PC-3 (cell line): ENCODE data around the gene ATAD3B. TPM values are rescaled to one million over a fixed set of nuclear protein-coding genes. Genes with fewer than 3 reads are reported as not detected.
"Not testable (repeated sequence)": the region's sequence is repeated elsewhere in the genome, so short reads cannot be mapped to it uniquely, and the experiment has no call there.

ENCODE experiments used
- ATAC-seq: fragments of 200-7000 bp; cut with Tn5 transposase; 2 replicates; pipeline ENCODE4 v1.9.1; 2020; ENCODE audit warnings: mild to moderate bottlenecking, moderate library complexity
- BruUV-seq: library from RNA; stranded (reverse); fragments of 400-500 nt; replicated peaks from 2 replicates; lab custom pipeline; 2021; lab: Mats Ljungman, UMichigan
- CTCF ChIA-PET: fragments of 300-600 bp; sonication (Branson Sonifier 250); formaldehyde crosslinking; loops from one replicate; lab custom pipeline; 2022; ENCODE audit warnings: antibody characterized with exemption; lab: Charles Lee
- POLR2A ChIA-PET: fragments of 300-600 bp; sonication (Branson Sonifier 250); formaldehyde crosslinking; loops from one replicate; lab custom pipeline; 2022; ENCODE audit warnings: antibody characterized with exemption; ENCODE audit not compliant: unreplicated experiment; lab: Charles Lee
- DNase-seq: peaks from one replicate; pipeline ENCODE4 v3.0.0-alpha.2; 2015
- H2AFZ ChIP-seq: fragments of 300-600 bp; sonication (generic); 2 replicates; pipeline ENCODE4 v1.6.0; 2016; ENCODE audit warnings: antibody characterized with exemption, low read length
- H3F3A ChIP-seq: fragments of 300-600 bp; sonication (generic); one replicate; pipeline ENCODE4 v1.6.0; 2017; ENCODE audit warnings: antibody characterized with exemption, low read length, control low read depth, mild to moderate bottlenecking; ENCODE audit not compliant: unreplicated experiment
- H3K27ac ChIP-seq: fragments of 300-600 bp; sonication (generic); 2 replicates; pipeline ENCODE4 v1.5.1; 2016; ENCODE audit warnings: mild to moderate bottlenecking, low read length
- H3K27me3 ChIP-seq: fragments of 300-600 bp; sonication (generic); 2 replicates; pipeline ENCODE4 v1.6.1; 2016; ENCODE audit warnings: low read length, mixed read lengths
- H3K36me3 ChIP-seq: fragments of 300-600 bp; sonication (generic); 2 replicates; pipeline ENCODE4 v1.6.1; 2016; ENCODE audit warnings: low read depth, mixed run types, low read length, mixed read lengths
- H3K4me1 ChIP-seq: fragments of 300-600 bp; sonication (generic); 2 replicates; pipeline ENCODE4 v1.5.1; 2016; ENCODE audit warnings: low read length; ENCODE audit not compliant: insufficient read depth
- H3K4me2 ChIP-seq: fragments of 300-600 bp; sonication (generic); 2 replicates; pipeline ENCODE4 v1.6.0; 2016; ENCODE audit warnings: low read length
- H3K4me3 ChIP-seq: fragments of 300-600 bp; sonication (generic); 2 replicates; pipeline ENCODE4 v1.5.1; 2016; ENCODE audit warnings: mild to moderate bottlenecking, low read length, mixed read lengths
- H3K79me2 ChIP-seq: fragments of 300-600 bp; sonication (generic); 2 replicates; pipeline ENCODE4 v1.6.1; 2017; ENCODE audit warnings: low read length, mixed read lengths
- H3K9ac ChIP-seq: fragments of 300-600 bp; sonication (generic); 2 replicates; pipeline ENCODE4 v1.6.0; 2016; ENCODE audit warnings: mild to moderate bottlenecking, low read length
- H3K9me2 ChIP-seq: fragments of 300-600 bp; sonication (generic); replicated peaks from 2 replicates; pipeline ENCODE4 v1.6.1; 2016; ENCODE audit warnings: mixed run types, low read length, mixed read lengths
- H3K9me3 ChIP-seq: fragments of 300-600 bp; sonication (generic); 2 replicates; pipeline ENCODE4 v1.6.1; 2016; ENCODE audit warnings: low read length, mixed read lengths
- H4K20me1 ChIP-seq: fragments of 300-600 bp; sonication (generic); 2 replicates; pipeline ENCODE4 v1.6.1; 2016; ENCODE audit warnings: low read length, mixed read lengths
- CTCF ChIP-seq: fragments of 300-600 bp; sonication (generic); conservative IDR thresholded peaks from 2 replicates; pipeline ENCODE4 v1.5.1; 2017; ENCODE audit warnings: antibody characterized with exemption, low read depth, mild to moderate bottlenecking, low read length
- EZH2 ChIP-seq: fragments of 300-600 bp; sonication (generic); IDR thresholded peaks from one replicate; pipeline ENCODE4 v1.6.1; 2017; ENCODE audit warnings: antibody characterized with exemption, mild to moderate bottlenecking, low read length; ENCODE audit not compliant: unreplicated experiment
- EZH2phosphoT487 ChIP-seq: fragments of 300-600 bp; sonication (generic); IDR thresholded peaks from 2 replicates; pipeline ENCODE4 v1.6.1; 2018; ENCODE audit warnings: mild to moderate bottlenecking, antibody characterized with exemption, low read length, borderline replicate concordance
- intact Hi-C: fragments of 100-400 bp; cut with micrococcal nuclease; formaldehyde crosslinking; loops from 2 replicates; pipeline ENCODE4 v1.9.0; 2023
- total RNA-seq: library from RNA; depleted of rRNA; stranded (reverse); fragments of >200 nt; gene quantifications from 2 replicates; pipeline ENCODE4 v1.2.3, GENCODE V29; 2014

The ATAD3B gene
- total RNA-seq, 1 experiment from 2014 or later = 140 TPM

GRCh38 chr1:1427106-1427819 lies 44.3 kb upstream of the ATAD3B start:
- TF ChIP-seq EZH2 (no peak), EZH2phosphoT487 (no peak), CTCF (no peak)
- intact Hi-C loops = no loop called here
- H3K79me2 ChIP-seq = no peaks in the 10 kb centered on the region
- no peaks in the 10 kb centered on the region for H3K36me3 ChIP-seq
- H3F3A ChIP-seq = peaks cover 4% of the 10 kb centered on the region
- no peaks in the 10 kb centered on the region for H4K20me1 ChIP-seq
- POLR2A ChIA-PET = no interaction called here
- no peaks in the 10 kb centered on the region for H3K27me3 ChIP-seq
- BruUV-seq = no TSS peak
- peaks cover 20% of the 10 kb centered on the region for H3K4me1 ChIP-seq
- ATAC-seq (no peak), DNase-seq (no peak)
- H2AFZ ChIP-seq = no peak overlapping the region
- H3K4me3 ChIP-seq = no peak overlapping the region
- no peak overlapping the region for H3K27ac ChIP-seq
- no peaks in the 10 kb centered on the region for H3K9me3 ChIP-seq
- H3K9ac ChIP-seq = no peak overlapping the region
- CTCF ChIA-PET = no interaction called here
- H3K9me2 ChIP-seq = no peaks in the 10 kb centered on the region
- H3K4me2 ChIP-seq = peak overlapping the region; percentile 43; the same call in 1 of the 2 replicates

GRCh38 chr1:1427820-1428148 lies 43.8 kb upstream of the ATAD3B start:
- ChIA-PET POLR2A (no interaction called here), CTCF (no interaction called here)
- no peak overlapping the region for H3K9ac ChIP-seq
- intact Hi-C loops = no loop called here
- peaks cover 20% of the 10 kb centered on the region for H3K4me1 ChIP-seq
- no peaks in the 10 kb centered on the region for H3K27me3 ChIP-seq
- no peaks in the 10 kb centered on the region for H3K9me3 ChIP-seq
- ATAC-seq (no peak), DNase-seq (no peak)
- peak overlapping the region; percentile 43; the same call in 1 of the 2 replicates for H3K4me2 ChIP-seq
- TF ChIP-seq EZH2 (no peak), EZH2phosphoT487 (no peak), CTCF (no peak)
- no TSS peak for BruUV-seq
- H2AFZ ChIP-seq = no peak overlapping the region
- H3K4me3 ChIP-seq = no peak overlapping the region
- H3K79me2 ChIP-seq = no peaks in the 10 kb centered on the region
- H3K27ac ChIP-seq = no peak overlapping the region
- H3F3A ChIP-seq = peaks cover 4% of the 10 kb centered on the region
- no peaks in the 10 kb centered on the region for H4K20me1 ChIP-seq
- no peaks in the 10 kb centered on the region for H3K9me2 ChIP-seq
- no peaks in the 10 kb centered on the region for H3K36me3 ChIP-seq

GRCh38 chr1:1428174-1428573 lies 43.4 kb upstream of the ATAD3B start:
- no TSS peak for BruUV-seq
- ChIA-PET CTCF (no interaction called here), POLR2A (no interaction called here)
- peaks cover 20% of the 10 kb centered on the region for H3K4me1 ChIP-seq
- H3K9me2 ChIP-seq = no peaks in the 10 kb centered on the region
- no peak overlapping the region for H3K4me2 ChIP-seq
- H3K4me3 ChIP-seq = no peak overlapping the region
- H3F3A ChIP-seq = peaks cover 4% of the 10 kb centered on the region
- H3K27me3 ChIP-seq = no peaks in the 10 kb centered on the region
- no peak overlapping the region for H3K27ac ChIP-seq
- TF ChIP-seq EZH2 (no peak), CTCF (no peak), EZH2phosphoT487 (no peak)
- H4K20me1 ChIP-seq = no peaks in the 10 kb centered on the region
- no peaks in the 10 kb centered on the region for H3K9me3 ChIP-seq
- DNase-seq (no peak), ATAC-seq (no peak)
- H2AFZ ChIP-seq = no peak overlapping the region
- H3K36me3 ChIP-seq = no peaks in the 10 kb centered on the region
- intact Hi-C loops = no loop called here
- H3K79me2 ChIP-seq = no peaks in the 10 kb centered on the region
- no peak overlapping the region for H3K9ac ChIP-seq

- H3K9me2 ChIP-seq, H3K27me3 ChIP-seq, BruUV-seq, H3K79me2 ChIP-seq, H4K20me1 ChIP-seq, H2AFZ ChIP-seq, intact Hi-C loops, H3F3A ChIP-seq, POLR2A ChIA-PET, H3K27ac ChIP-seq, H3K4me3 ChIP-seq, H3K9me3 ChIP-seq, H3K9ac ChIP-seq, ATAC-seq, DNase-seq, CTCF ChIA-PET, H3K4me2 ChIP-seq, H3K36me3 ChIP-seq: not testable (repeated sequence)
- peaks cover 25% of the 10 kb centered on the region for H3K4me1 ChIP-seq
Measured at GRCh38 chr1:1428967-1429366, 42.6 kb upstream of the ATAD3B start.
